Ishikawa (cell line): Measurements from ENCODE around the gene CDK5R2.

Experiments
- CREB1 ChIP-seq: IDR thresholded peaks from 2 replicates; pipeline ENCODE4 v1.6.1; 2012; ENCODE audit warnings: low read depth
- EGR1 ChIP-seq: IDR thresholded peaks from 2 replicates; pipeline ENCODE4 v1.6.1; 2012
- EP300 ChIP-seq: IDR thresholded peaks from 2 replicates; pipeline ENCODE4 v1.6.1; 2012; ENCODE audit warnings: borderline replicate concordance
- MAX ChIP-seq: IDR thresholded peaks from 2 replicates; pipeline ENCODE4 v1.6.1; 2012
- REST ChIP-seq: IDR thresholded peaks from 2 replicates; pipeline ENCODE4 v1.6.1; 2012; ENCODE audit warnings: low read depth, mild to moderate bottlenecking
- TAF1 ChIP-seq: IDR thresholded peaks from 2 replicates; pipeline ENCODE4 v1.6.1; 2012; ENCODE audit warnings: low read depth, mild to moderate bottlenecking
- TEAD4 ChIP-seq: IDR thresholded peaks from 2 replicates; pipeline ENCODE4 v1.6.1; 2012
- USF1 ChIP-seq: IDR thresholded peaks from 2 replicates; pipeline ENCODE4 v1.6.1; 2012
- YY1 ChIP-seq: IDR thresholded peaks from 2 replicates; pipeline ENCODE4 v1.6.1; 2012; ENCODE audit warnings: low read depth
- ZBTB7A ChIP-seq: IDR thresholded peaks from 2 replicates; pipeline ENCODE4 v1.6.1; 2012; ENCODE audit warnings: low read depth

- TF ChIP-seq TAF1 (no peak), EGR1 (no peak), EP300 (no peak), REST (no peak), CREB1 (no peak), MAX (no peak), TEAD4 (no peak), YY1 (no peak), USF1 (no peak), ZBTB7A (no peak)
Observed at GRCh38 chr2:218910741-218911140, 48.7 kb upstream of the CDK5R2 start.
